ENCODE results near the gene SEPTIN12. TPM values are rescaled to one million over a fixed set of nuclear protein-coding genes. Genes with fewer than 3 reads are reported as not detected.

SEPTIN12 gene
- total RNA-seq, 2 experiments from 2014 or later = not detected

DNA sequence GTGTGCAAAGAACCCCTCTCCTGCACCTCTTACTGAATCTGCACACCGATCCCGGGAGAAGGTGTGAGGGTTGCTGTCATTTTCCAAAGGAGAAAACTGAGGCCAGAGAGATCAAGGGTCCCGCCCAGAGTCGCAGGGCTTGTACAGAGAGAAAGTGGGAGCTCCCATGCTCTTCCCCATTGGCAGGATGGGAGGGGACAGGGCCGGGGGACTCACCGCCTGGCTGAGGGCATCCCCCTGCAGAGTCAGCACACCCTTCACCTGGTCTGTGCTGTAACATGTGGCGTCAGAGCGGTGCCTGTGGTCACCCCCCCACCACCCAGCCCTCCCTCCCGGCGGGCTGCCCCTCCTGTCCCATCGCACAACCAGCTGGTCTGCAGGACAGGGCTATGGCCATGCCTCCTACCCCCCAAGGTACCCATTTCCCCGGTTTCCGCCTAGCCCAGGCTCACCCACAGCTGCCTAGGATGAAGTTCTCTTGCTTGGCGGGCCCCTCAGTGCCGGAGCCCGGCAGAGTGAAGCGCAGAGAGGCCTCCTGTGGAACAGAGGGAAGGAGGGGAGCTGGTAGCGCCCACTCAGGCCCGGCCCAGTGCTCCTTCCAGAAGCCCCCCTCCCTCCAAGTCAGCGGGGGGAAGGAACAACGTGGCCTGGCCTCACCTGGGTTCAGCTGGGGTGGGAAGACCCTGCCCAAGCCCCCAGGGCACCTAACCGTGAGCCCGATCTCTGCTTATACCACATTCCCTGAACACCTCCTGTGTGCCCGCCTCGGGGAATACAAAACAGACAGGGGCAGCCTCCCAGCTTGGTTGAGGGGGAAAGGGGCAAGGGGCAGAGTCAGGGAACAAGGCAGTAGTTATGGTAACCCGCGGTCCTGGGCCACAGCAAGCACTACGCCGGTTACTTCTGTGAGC is 13.2 kb upstream of the SEPTIN12 start:
- intact Hi-C loops (cut with micrococcal nuclease) = no loop called here
- H3K4me1 Mint-ChIP-seq (ENCODE audit: low read depth) = peaks cover 9% of the 10 kb centered on the region
- H3K4me3 Mint-ChIP-seq = peak overlapping the region; percentile 75
- no peak overlapping the region for H3K27ac Mint-ChIP-seq
- ChIA-PET CTCF (interaction anchor here (0.6 to 1.9 kb wide), 2 partner anchors 12 to 67 kb away, joined by 3 to 4 read pairs; partner anchors contain the start of genes ANKS3 and DNAAF8), POLR2A (no interaction called here)
- no peaks in the 10 kb centered on the region for H3K27me3 Mint-ChIP-seq
- H3K36me3 Mint-ChIP-seq = peaks cover 6% of the 10 kb centered on the region
- no peak for DNase-seq
- H3K9me3 Mint-ChIP-seq = no peaks in the 10 kb centered on the region

DNA sequence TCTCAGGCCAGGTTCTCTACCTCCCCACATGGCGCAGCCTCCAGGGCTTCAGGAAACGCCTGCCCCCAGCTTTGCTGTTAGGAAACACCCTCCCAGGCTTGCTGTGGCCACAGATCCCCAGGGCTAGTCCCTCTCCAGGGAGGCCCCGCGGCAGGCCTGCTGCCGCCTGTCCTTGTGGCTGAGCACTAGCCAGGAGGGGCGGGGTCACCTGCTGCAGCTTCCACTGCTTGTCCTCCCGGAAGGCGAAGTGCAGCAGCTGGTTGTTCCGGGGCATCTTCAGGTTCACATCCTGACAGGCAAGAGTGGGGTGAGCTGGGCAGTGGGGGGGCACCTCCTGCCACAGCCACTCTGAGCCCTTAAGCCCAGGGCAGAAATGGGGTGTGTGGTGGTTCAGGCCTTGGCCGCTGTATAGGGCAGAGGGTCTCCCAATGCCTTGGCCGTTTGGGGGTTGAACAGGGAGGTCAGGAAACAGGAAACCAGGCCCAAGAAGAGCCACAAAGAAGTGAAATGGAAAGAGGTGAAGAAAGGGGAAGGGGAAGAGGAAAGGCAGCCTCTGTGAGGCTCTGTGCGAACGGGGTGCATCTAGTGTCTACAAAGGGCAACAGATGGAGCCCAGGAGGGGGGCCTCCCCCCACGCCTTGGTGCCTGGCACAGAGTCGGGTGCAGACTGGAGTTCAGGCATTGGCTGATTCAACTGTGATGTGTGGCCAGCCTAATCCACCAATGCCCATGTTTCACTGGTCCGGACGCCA is 12.3 kb upstream of the SEPTIN12 start:
- no peak overlapping the region for H3K27ac Mint-ChIP-seq
- H3K36me3 Mint-ChIP-seq = peaks cover 6% of the 10 kb centered on the region
- H3K4me3 Mint-ChIP-seq = no peak overlapping the region
- H3K9me3 Mint-ChIP-seq = no peaks in the 10 kb centered on the region
- intact Hi-C loops (cut with micrococcal nuclease) = no loop called here
- no peak for DNase-seq
- no peaks in the 10 kb centered on the region for H3K27me3 Mint-ChIP-seq
- ChIA-PET POLR2A (no interaction called here), CTCF (no interaction called here)
- peaks cover 9% of the 10 kb centered on the region for H3K4me1 Mint-ChIP-seq (ENCODE audit: low read depth)

DNA sequence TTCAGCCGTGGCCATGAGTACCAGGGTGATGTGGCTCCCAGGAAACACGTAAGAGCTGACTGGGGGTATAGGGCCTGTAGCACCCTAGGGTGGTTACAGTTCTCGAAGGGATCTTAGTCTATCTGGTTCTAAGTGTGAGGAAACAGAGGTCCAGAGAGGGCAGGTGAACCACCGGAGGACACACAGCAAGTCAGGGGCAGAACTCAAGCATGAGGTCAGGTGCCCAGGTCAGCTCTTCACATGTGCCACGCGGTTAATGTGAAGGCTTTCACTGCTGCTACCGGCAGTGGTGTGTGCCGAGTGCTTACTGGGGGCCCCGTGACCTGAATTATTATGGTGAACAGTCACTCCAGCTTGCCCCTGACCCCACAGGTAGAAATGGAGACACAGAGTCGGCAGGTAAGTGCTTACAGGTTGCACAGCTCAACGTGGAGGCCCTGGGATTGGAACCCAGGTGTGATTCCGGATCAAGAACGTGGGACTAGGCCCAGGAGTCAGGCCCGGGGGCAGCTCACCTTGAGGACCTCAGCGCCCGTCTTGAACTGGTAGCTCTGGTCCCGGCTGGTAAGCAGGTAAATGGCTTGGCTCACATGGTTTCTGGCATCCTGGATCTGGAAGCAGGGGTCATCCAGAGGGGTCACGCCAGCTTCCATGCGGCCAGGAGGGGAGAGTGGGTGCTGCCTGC is 11.2 kb upstream of the SEPTIN12 start:
- intact Hi-C loops (cut with micrococcal nuclease) = no loop called here
- H3K36me3 Mint-ChIP-seq = peaks cover 4% of the 10 kb centered on the region
- H3K27me3 Mint-ChIP-seq = no peaks in the 10 kb centered on the region
- H3K27ac Mint-ChIP-seq = no peak overlapping the region
- H3K4me1 Mint-ChIP-seq (ENCODE audit: low read depth) = peaks cover 9% of the 10 kb centered on the region
- no peak overlapping the region for H3K4me3 Mint-ChIP-seq
- ChIA-PET POLR2A (interaction anchor here (0.6 kb wide), 1 partner anchor 96 kb away, joined by 3 read pairs; no protein-coding TSS in a partner anchor), CTCF (no interaction called here)
- no peaks in the 10 kb centered on the region for H3K9me3 Mint-ChIP-seq
- DNase-seq = no peak

DNA sequence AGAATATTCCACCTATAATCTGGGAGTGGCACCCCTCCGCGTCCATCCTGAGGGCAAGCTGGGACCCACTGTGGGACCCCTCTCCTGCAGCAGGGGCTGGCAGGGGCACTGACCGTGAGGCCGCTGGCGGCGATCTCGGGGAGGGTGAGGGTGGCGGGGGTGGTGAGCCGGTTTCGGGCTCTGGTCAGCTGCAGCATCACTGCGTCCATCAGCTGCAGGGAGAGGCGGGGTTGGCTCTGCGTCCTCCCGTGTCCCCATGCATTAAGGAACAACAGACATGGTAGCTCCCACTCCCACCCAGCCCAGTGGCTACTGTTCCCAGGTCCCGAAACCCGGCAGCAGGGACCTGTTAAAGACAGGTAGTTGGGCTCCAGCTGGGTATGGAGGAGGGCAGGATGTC is 10.3 kb upstream of the SEPTIN12 start:
- POLR2A ChIA-PET = no interaction called here
- CTCF ChIA-PET = no interaction called here
- Mint-ChIP-seq H3K27me3 (no peaks in the 10 kb centered on the region), H3K36me3 (no peaks in the 10 kb centered on the region), H3K4me3 (no peak overlapping the region), H3K9me3 (no peaks in the 10 kb centered on the region), H3K27ac (no peak overlapping the region), H3K4me1 (ENCODE audit: low read depth) (peaks cover 4% of the 10 kb centered on the region)
- intact Hi-C loops (cut with micrococcal nuclease) = no loop called here
- DNase-seq = no peak

DNA sequence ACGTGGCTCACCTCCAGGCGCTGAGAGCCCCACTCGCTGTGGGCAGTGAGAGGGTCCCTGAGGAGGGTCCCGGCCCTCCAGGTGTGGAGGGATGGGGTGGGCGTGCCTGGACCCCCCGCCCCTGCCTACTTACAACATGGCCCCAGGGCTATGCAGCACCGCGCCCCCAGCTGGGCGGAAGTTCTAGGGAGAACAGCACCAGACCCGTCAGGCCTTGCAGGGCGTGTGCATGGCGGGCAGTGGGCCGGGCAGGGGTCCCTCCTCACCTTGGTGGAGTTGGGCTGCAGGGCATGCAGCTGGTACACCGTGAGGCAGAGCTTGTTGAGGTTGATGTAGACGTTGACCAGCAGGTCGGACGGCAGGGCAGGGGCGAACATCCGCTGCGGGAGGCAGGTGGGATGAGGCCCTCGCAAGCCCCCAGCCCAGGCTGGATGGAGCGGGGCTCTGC is 9.7 kb upstream of the SEPTIN12 start:
- H3K27me3 Mint-ChIP-seq = no peaks in the 10 kb centered on the region
- no peak overlapping the region for H3K4me3 Mint-ChIP-seq

DNA sequence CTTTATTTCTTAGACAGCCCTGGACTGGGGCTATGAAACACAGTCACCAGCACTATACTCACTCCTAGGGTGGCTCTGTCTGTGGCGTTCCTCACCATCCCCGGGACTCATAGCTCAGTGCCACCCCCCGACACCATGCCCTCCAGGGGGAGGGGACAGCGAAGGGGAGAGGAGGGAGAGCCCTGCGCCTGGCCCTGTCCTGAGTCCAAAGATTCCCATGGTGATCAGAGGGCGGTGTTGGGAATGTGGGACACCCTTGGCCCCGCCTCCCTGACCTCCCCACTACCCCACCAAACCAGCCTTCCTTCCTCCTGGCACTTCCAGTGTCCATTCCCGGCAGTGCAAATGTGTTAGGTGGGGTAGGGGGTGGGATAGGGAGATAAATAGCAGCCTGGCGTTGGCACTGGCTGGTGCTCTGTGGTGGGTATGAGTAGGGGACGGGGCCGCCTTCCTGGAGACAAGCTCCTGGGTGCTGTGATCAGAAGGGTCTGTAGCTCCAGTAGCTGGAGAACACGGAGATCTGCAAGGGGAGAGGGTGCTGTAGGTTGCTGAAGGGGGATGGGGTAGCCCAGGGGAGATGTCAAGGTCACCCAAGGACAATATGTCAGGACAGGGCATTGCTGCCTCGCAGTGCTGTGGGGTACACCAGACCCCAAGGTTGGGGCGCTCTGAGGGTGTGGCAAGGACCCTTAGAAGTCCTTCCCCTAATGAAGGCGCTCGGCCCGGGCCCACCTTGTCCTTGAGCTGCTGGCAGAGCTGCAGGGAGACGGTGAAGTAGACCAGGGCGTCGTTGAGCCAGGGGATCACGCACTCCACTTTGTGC is 9.0 kb upstream of the SEPTIN12 start:
- ChIA-PET CTCF (no interaction called here), POLR2A (no interaction called here)
- Mint-ChIP-seq H3K4me1 (ENCODE audit: low read depth) (no peaks in the 10 kb centered on the region), H3K27me3 (no peaks in the 10 kb centered on the region), H3K4me3 (no peak overlapping the region), H3K9me3 (no peaks in the 10 kb centered on the region), H3K27ac (no peak overlapping the region), H3K36me3 (no peaks in the 10 kb centered on the region)
- DNase-seq = no peak
- intact Hi-C loops (cut with micrococcal nuclease) = no loop called here

More for the DNA sequence above, 9.7 kb upstream of the SEPTIN12 start:
- no peak for DNase-seq
- Mint-ChIP-seq H3K36me3 (no peaks in the 10 kb centered on the region), H3K9me3 (no peaks in the 10 kb centered on the region), H3K27ac (no peak overlapping the region), H3K4me1 (ENCODE audit: low read depth) (no peaks in the 10 kb centered on the region)
- intact Hi-C loops (cut with micrococcal nuclease) = no loop called here
- ChIA-PET CTCF (no interaction called here), POLR2A (no interaction called here)

DNA sequence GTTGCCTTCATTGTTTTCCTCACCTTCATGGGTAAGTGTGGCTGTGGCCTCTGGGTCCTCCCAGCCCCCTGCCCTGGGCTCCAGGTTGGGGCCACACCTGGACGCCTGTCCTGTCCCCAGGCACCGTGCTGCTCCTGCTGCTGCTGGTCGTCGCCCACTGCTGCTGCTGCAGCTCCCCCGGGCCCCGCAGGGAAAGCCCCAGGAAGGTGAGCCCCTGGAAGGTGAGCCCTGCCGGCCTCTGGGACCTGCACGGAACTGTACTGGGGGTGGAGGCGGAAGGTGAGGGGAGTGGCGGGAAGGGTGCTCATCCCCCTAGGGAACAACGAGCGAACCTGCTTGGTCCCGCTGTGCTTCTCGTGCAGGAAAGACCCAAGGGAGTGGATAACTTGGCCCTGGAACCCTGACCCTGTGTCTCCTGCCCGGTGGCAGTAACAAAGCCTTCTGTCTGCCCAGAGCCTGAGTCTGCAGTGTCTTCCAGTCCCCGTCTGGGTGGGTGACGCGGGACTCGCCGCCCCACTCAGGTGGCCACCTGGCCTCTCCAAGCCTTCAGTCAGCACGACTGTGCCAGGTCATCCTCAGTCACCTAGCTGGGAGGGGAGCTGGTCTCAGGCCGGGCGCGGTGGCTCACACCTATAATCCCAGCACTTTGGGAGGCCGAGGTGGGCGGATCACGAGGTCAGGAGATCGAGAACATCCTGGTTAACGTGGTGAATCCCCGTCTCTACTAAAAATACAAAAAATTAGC is 7.9 kb upstream of the SEPTIN12 start:
- intact Hi-C loops (cut with micrococcal nuclease) = no loop called here
- Mint-ChIP-seq H3K27me3 (peaks cover 3% of the 10 kb centered on the region), H3K4me1 (ENCODE audit: low read depth) (peaks cover 3% of the 10 kb centered on the region), H3K4me3 (no peak overlapping the region), H3K9me3 (no peaks in the 10 kb centered on the region), H3K36me3 (no peaks in the 10 kb centered on the region), H3K27ac (no peak overlapping the region)
- DNase-seq = no peak
- ChIA-PET CTCF (no interaction called here), POLR2A (no interaction called here)

DNA sequence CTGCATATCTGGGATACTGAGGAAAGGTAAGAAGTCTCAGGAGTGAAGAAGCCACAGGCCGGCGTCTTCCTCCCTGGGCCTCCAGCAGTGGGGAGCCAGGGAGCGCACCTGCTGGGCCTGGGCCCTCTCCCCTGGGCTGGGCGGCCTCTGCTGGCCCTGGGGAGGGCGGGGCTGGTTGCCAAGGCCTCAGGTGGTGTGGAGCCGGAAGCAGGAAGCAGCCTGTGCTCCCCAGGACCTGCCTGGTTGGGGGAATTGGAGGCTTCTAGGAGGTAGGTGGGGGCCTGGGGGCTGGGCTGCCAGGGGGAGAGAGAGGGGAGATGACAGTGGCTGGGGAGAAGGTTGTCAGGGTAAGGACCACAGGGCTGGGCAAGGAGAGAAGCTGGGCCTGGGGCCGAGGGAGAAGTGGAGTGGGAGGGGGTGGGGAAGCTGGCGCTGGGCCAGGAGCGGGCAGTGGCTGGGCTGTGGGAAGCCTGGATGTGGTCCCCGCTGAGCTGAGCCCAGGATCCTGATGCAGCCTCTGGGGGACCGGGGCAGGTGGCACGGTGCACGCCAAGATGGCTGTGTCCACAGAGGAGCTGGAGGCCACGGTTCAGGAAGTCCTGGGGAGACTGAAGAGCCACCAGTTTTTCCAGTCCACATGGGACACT is 7.2 kb upstream of the SEPTIN12 start, which contains the start of gene SMIM22:
Gene SMIM22 (plus strand): TSS at position 189 of the 647 bp plus-strand sequence. CDS start 366 bp downstream, at position 555.
- ChIA-PET CTCF (no interaction called here), POLR2A (no interaction called here)
- intact Hi-C loops (cut with micrococcal nuclease) = no loop called here

DNA sequence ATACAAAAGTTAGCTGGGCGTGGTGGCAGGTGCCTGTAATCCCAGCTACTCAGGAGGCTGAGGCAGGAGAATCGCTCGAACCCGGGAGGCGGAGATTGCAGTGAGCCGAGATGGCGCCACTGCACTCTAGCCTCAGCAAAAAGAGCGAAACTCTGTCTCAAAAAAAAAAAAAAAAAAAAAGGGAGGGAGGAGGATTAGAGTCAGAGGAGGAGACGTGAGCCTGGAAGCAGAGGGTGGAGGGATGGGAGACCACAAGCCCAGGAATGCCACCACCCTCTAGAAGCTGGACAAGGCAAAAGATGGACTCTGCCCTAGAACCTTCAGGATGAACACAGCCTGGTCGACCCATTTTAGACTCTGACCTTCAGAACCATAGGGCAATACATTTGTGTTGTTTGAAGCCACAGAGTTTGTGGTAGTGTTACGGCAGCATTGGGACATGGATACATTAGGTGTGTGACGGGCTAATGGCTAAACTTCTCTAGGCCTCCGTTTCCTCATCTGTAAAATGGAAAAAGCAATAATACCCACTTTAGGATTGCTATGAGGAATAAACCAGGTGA is 4.9 kb upstream of the SEPTIN12 start:
- Mint-ChIP-seq H3K36me3 (no peaks in the 10 kb centered on the region), H3K4me1 (ENCODE audit: low read depth) (peaks cover 6% of the 10 kb centered on the region), H3K27me3 (peaks cover 3% of the 10 kb centered on the region), H3K4me3 (no peak overlapping the region), H3K27ac (no peak overlapping the region), H3K9me3 (no peaks in the 10 kb centered on the region)
- ChIA-PET CTCF (no interaction called here), POLR2A (no interaction called here)
- DNase-seq = no peak
- intact Hi-C loops (cut with micrococcal nuclease) = no loop called here

More for the DNA sequence above, 7.2 kb upstream of the SEPTIN12 start, which contains the start of gene SMIM22:
- H3K27me3 Mint-ChIP-seq = peaks cover 3% of the 10 kb centered on the region
- no peaks in the 10 kb centered on the region for H3K9me3 Mint-ChIP-seq
- no peak within 1 kb of the TSS for H3K4me3 Mint-ChIP-seq
- no peak for DNase-seq
- H3K27ac Mint-ChIP-seq = no peak within 1 kb of the TSS
- peaks cover 6% of the 10 kb centered on the region for H3K4me1 Mint-ChIP-seq (ENCODE audit: low read depth)
- H3K36me3 Mint-ChIP-seq = no peaks in the 10 kb centered on the region

DNA sequence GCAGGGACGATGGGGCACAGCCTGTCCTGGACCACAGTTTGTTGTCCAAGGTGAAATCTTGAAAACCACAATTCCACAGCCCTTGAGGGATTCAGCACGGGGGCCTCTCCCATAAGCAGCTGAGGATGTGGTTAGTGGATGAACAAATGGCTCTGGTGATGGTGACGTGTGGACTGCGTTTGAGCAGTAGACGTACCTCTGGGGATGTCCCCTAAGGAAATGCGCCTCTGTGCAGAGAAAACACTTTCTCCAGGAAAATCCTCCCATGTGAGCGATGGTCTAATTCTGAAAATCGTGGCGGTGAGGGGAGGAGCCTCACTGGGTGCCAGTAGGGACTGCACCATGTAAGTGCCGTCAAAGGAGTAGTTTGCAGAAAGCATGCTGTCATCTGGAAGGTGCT is 2.7 kb upstream of the SEPTIN12 start:
- Mint-ChIP-seq H3K4me3 (no peak overlapping the region), H3K4me1 (ENCODE audit: low read depth) (peaks cover 6% of the 10 kb centered on the region), H3K9me3 (no peaks in the 10 kb centered on the region), H3K27me3 (peaks cover 3% of the 10 kb centered on the region), H3K36me3 (no peaks in the 10 kb centered on the region), H3K27ac (no peak overlapping the region)
- POLR2A ChIA-PET = no interaction called here
- intact Hi-C loops (cut with micrococcal nuclease) = no loop called here
- CTCF ChIA-PET = no interaction called here
- peak; percentile 21 for DNase-seq

Data from activated CD4-positive, alpha-beta memory T cell treated with anti-CD3 and anti-CD28 coated beads for 36 hours (primary cell).